ENCODE data around the gene XRCC5. TPM values are rescaled to one million over a fixed set of nuclear protein-coding genes. Genes with fewer than 3 reads are reported as not detected.

The XRCC5 gene
- total and polyA plus RNA-seq, 2 of the 8 experiments (the other 6 are each of a cell fraction or from before 2014, with no cell fraction given) = 308 to 644 TPM

- no peak for TF ChIP-seq CBX8 (IDR thresholded peaks at IDR 0.05; ENCODE audit: borderline replicate concordance, low read depth, low read length)
Measured at GRCh38 chr2:216121255-216121654, 12.1 kb downstream of the XRCC5 start (continued).

All from H1 (cell line).